ENCODE measurements around the gene GALNT1.

- TF ChIP-seq SP1 (IDR thresholded peaks at IDR 0.05) (no peak), ARNT (IDR thresholded peaks at IDR 0.05) (no peak), BHLHE40 (IDR thresholded peaks at IDR 0.05; ENCODE audit: borderline replicate concordance) (no peak), FOXK2 (IDR thresholded peaks at IDR 0.05) (no peak)
These were observed 101.5 kb downstream of the GALNT1 start for GRCh38 chr18:35683021-35683420.
